ENCODE measurements around the gene GVQW3.

DNA sequence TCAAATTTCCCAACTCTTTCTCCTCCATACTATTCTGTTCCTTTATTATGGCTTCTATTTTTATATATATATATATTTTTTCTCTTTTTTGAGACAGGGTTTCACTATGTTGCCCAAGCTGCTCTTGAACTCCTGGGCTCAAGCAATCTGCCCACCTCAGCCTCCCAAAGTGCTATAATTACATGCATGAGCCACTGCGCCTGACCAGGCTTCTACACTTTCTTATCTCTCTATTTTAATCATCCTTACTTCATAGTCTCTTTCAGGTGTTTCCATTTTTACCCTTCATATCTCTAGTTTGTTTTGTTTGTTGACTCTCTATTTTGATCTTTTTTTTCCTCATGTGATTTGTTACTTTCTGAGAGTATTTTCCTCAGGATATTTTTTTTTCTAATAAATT is 19.8 kb downstream of the GVQW3 start:
- no peak for TF ChIP-seq POLR2A (IDR thresholded peaks at IDR 0.05)
- no peak for TF ChIP-seq CTCF (IDR thresholded peaks at IDR 0.05)

Data from thyroid gland (tissue), 4 donors.